ENCODE data around the gene FAM50A.

- TF ChIP-seq CTCF (IDR thresholded peaks at IDR 0.05) (no peak), SIN3A (IDR thresholded peaks at IDR 0.05; ENCODE audit: borderline replicate concordance, low read depth, low read length) (no peak), USF2 (IDR thresholded peaks at IDR 0.05; ENCODE audit: borderline replicate concordance, low read depth, low read length) (no peak)
These were observed 5.7 kb upstream of the FAM50A start for GRCh38 chrX:154437971-154438893.
